B cell (primary cell): ENCODE data around the gene ZNF146.

Source experiments
- EZH2 ChIP-seq: IDR thresholded peaks from 2 replicates; pipeline ENCODE4 v1.6.1; 2012; ENCODE audit warnings: borderline replicate concordance, low read depth, mild to moderate bottlenecking, moderate library complexity, low read length; ENCODE audit not compliant: insufficient read depth, poor library complexity, severe bottlenecking
- TF ChIP-seq, protein P1 (sequence below): fragments of 200-600 bp; IDR thresholded peaks from one replicate; pipeline ENCODE4 v1.8.0; 2022; ENCODE audit warnings: antibody characterized with exemption, mild to moderate bottlenecking

DNA sequence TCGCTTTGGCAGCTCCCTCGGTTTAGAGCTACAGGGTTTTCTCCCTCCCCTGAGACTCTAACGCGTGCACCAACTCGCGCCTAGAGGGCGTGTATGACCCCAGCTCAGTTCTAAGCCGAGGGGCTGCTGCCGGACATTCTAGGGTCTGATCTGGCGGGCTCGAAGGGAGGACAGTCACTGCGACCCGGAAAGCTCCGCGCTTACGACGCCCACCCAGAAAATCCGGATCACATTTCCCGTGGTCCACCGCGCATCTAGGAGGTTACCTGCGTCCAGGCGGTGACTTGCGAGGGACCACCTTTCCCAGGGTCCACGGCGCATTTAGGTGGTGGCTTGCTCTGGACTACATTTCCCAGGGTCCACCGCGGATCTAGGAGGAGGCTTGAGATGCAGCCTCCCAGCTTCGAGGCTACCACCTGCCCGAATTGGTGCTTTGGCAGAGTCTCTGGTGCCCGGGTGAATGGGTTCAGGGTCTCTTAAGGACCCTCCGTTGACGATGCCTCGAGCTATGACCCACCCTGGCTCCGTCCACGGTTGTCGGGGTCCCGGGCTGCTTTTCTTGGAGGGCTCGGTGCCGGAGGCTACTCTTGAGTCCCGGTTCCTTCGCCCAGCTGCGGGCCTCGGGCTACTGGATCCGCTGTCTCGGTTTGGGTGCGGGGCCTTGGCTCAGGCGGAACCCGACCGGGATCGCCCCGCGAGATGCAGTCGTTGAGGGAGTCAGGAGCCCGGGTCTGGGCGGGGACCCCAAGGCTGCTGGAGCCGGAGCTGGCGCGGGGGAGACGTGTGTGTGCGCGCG lies 30.5 kb downstream of the ZNF146 start:
- TF ChIP-seq, protein P1, sequence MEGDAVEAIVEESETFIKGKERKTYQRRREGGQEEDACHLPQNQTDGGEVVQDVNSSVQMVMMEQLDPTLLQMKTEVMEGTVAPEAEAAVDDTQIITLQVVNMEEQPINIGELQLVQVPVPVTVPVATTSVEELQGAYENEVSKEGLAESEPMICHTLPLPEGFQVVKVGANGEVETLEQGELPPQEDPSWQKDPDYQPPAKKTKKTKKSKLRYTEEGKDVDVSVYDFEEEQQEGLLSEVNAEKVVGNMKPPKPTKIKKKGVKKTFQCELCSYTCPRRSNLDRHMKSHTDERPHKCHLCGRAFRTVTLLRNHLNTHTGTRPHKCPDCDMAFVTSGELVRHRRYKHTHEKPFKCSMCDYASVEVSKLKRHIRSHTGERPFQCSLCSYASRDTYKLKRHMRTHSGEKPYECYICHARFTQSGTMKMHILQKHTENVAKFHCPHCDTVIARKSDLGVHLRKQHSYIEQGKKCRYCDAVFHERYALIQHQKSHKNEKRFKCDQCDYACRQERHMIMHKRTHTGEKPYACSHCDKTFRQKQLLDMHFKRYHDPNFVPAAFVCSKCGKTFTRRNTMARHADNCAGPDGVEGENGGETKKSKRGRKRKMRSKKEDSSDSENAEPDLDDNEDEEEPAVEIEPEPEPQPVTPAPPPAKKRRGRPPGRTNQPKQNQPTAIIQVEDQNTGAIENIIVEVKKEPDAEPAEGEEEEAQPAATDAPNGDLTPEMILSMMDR, result no peak
- TF ChIP-seq EZH2, result no peak
